K562 (cell line): Measurements from ENCODE around the gene PRMT5. TPM values are rescaled to one million over a fixed set of nuclear protein-coding genes. Genes with fewer than 3 reads are reported as not detected.

ENCODE experiments used
- CBX3 ChIP-seq, 2 experiments: IDR thresholded peaks; 1 replicate in 1 of 2; 2 replicates in 1 of 2; pipeline ENCODE4 v1.6.1; 2012; ENCODE audit warnings: inconsistent platforms in 2 of 2, low read length in 2 of 2, borderline replicate concordance in 1 of 2, control low read depth in 1 of 2
- CHD4 ChIP-seq: fragments of 200-600 bp; sonication (generic); IDR thresholded peaks from 3 replicates; pipeline ENCODE4 v1.6.1; 2012; ENCODE audit warnings: low read depth, mild to moderate bottlenecking, mixed read lengths, low read length, inconsistent platforms; ENCODE audit not compliant: insufficient read depth, insufficient replicate concordance, poor library complexity, severe bottlenecking
- DEAF1 ChIP-seq: fragments of 450-650 bp; formaldehyde crosslinking; IDR thresholded peaks from 2 replicates; pipeline ENCODE4 v1.4.0; 2020; ENCODE audit warnings: mild to moderate bottlenecking, moderate library complexity
- HDGF ChIP-seq: fragments of 450-650 bp; IDR thresholded peaks from 2 replicates; pipeline ENCODE4 v1.6.1; 2016
- NFXL1 ChIP-seq: fragments of 450-650 bp; formaldehyde crosslinking; IDR thresholded peaks from 2 replicates; pipeline ENCODE4 v1.4.0; 2021; ENCODE audit warnings: mild to moderate bottlenecking
- ZMIZ1 ChIP-seq, 2 experiments: fragments of 150-350 bp in 1 of 2; IDR thresholded peaks; 2 replicates each; pipeline ENCODE4 v1.6.1; 2012 to 2016; ENCODE audit warnings: low read depth in 2 of 2, low read length in 2 of 2, mild to moderate bottlenecking in 1 of 2, moderate library complexity in 1 of 2
- polyA plus RNA-seq, 8 experiments: library from polyadenylated mRNA; depleted of rRNA in 4 of 8; stranded (reverse) in 5 of 8; unstranded in 3 of 8; fragments of >200 nt; fragmentation: Nextera tagmentation in 2 of 8; fragmentation: Illumina TruSeq in 1 of 8; extraction: Ambion mirVana in 2 of 8; extraction: Trizol in 1 of 8; gene quantifications; 2 replicates each; pipeline versions ENCODE4 v1.2.1 to v1.2.3, GENCODE V29; 2011 to 2014; ENCODE audit warnings: inconsistent platforms in 1 of 8, missing spikeins in 1 of 8
- total RNA-seq, 7 experiments: library from RNA; depleted of rRNA in 6 of 7; stranded (reverse); fragments of >200 nt in 6 of 7; fragmentation: Illumina TruSeq in 2 of 7; extraction: Trizol in 2 of 7; gene quantifications; 2 replicates each; pipeline versions ENCODE4 v1.2.1 to v1.2.3, GENCODE V29; 2011 to 2021; ENCODE audit warnings: low replicate concordance in 1 of 7

PRMT5 gene
- total and polyA plus RNA-seq, 9 of the 15 experiments (the other 6 are each of a cell fraction or from before 2014, with no cell fraction given): 114 to 552 (median 222) TPM

- TF ChIP-seq DEAF1 (CRISPR knock-in tag): no peak
- no peak for TF ChIP-seq NFXL1
- peak in 1 of 2 experiments; percentile 48; a peak in 1 of 4 replicates for TF ChIP-seq ZMIZ1 (IDR thresholded peaks at IDR 0.05; ENCODE audit: low read depth in 2 of 2, low read length in 2 of 2)
- TF ChIP-seq CHD4: no peak
- no peak for TF ChIP-seq HDGF
- peak in 1 of 2 experiments; percentile 66; a peak in 1 of 3 replicates for TF ChIP-seq CBX3 (IDR thresholded peaks at IDR 0.05; ENCODE audit: borderline replicate concordance in 1 of 2, low read length in 2 of 2)
These were observed 31.8 kb downstream of the PRMT5 start (continued) for GRCh38 chr14:22897357-22897756.
